Loucy (cell line): ENCODE results near the gene QRFP.

ENCODE experiments used
- EZH2phosphoT487 ChIP-seq: fragments of 200-600 bp; IDR thresholded peaks from 2 replicates; pipeline ENCODE4 v1.6.1; 2018; ENCODE audit warnings: antibody characterized with exemption, mild to moderate bottlenecking, moderate library complexity, borderline replicate concordance
- TF ChIP-seq, protein P1 (sequence below): fragments of 200-600 bp; sonication (generic); conservative IDR thresholded peaks from 2 replicates; pipeline ENCODE4 v1.5.1; 2014; ENCODE audit warnings: mild to moderate bottlenecking, antibody characterized with exemption, low read length

DNA sequence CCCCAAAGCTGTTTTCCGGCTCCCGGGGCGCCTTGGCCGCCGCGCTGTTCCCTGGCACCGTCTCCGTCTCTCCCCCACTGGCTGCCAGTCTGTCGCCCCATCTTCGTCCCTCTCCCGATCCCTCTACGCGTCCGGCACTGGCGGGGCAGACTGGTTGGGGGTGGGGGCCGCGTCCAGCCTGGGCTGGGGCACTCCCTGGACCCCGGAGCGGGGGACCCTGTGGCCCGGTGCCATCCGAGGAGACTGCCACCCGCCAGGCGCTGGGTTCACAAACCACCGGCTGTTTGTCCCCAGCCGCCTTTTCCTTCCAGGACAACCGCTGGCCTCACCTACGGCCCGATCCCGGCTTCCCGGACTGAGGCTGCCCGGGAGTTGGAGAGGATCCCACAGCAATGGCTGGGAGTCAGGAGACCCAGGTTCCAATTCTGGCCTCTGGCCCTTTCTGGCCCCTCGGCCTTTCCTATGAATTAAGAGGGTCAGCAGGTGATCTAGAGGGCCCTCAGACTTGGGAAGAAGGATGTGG lies 43.5 kb upstream of the QRFP start:
- TF ChIP-seq, protein P1, sequence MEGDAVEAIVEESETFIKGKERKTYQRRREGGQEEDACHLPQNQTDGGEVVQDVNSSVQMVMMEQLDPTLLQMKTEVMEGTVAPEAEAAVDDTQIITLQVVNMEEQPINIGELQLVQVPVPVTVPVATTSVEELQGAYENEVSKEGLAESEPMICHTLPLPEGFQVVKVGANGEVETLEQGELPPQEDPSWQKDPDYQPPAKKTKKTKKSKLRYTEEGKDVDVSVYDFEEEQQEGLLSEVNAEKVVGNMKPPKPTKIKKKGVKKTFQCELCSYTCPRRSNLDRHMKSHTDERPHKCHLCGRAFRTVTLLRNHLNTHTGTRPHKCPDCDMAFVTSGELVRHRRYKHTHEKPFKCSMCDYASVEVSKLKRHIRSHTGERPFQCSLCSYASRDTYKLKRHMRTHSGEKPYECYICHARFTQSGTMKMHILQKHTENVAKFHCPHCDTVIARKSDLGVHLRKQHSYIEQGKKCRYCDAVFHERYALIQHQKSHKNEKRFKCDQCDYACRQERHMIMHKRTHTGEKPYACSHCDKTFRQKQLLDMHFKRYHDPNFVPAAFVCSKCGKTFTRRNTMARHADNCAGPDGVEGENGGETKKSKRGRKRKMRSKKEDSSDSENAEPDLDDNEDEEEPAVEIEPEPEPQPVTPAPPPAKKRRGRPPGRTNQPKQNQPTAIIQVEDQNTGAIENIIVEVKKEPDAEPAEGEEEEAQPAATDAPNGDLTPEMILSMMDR, result no peak
- no peak for TF ChIP-seq EZH2phosphoT487
